Measurements from ENCODE around the gene SIRT4.

The SIRT4 gene

DNA sequence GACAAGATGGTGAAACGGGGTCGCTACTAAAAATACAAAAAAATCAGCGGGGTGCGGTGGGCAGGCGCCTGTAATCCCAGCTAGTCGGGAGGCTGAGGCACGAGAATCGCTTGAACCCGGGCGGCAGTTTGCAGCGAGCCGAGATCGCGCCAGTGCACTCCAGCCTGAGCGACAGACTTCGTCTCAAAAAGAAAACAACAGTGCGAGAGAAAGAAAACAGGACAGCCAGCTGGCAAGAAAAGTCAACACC is 9.8 kb upstream of the SIRT4 start:
- Mint-ChIP-seq H3K9me3 (no peaks in the 10 kb centered on the region), H3K4me1 (peaks cover 13% of the 10 kb centered on the region), H3K4me3 (no peak overlapping the region), H3K36me3 (no peaks in the 10 kb centered on the region), H3K27me3 (peaks cover 33% of the 10 kb centered on the region), H3K27ac (no peak overlapping the region)
- DNase-seq, result no peak
- CTCF ChIA-PET, result interaction anchor here (0.5 to 3.4 kb wide), 5 partner anchors 10 to 1185 kb away, joined by 3 to 30 read pairs (median 4); partner anchors contain the start of gene SIRT4

DNA sequence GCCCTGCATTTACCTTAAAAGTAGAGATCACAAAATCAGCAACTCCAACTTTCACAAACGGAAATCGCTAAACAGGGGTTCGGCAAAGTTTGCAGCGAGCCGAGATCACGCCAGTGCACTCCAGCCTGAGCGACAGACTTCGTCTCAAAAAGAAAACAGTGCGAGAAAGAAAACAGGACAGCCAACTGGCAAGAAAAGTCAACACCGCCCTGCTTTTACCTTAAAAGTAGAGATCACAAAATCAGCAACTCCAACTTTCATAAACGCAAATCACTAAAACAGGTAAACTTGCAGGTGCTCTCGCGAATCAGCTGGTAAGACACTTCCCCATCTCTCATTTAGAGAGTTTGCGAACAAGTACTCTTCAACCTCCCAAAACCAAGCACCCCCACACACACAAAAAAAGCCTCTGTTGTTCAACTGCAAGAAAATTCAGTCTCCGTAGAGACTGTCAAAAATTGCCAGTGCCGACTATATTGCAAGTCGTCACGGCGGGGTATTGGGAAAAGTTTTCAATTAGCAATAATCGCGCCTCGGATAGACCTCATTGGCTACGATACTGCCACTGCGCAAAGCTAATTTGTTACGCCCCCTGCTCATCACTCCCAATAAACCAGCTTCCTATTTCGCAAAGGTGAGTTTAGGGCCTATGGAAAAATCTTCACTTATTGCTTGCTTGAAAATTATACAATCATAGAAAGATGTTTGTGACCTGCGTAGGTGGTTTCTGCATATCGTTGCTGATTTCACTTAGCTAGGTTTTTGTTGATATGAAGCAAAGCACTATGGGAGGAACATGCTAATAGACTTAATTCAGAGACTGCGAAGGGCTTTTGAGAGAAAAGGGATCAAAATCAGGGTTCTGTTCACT is 9.2 kb upstream of the SIRT4 start, which contains the start of gene RNU4-1:
Gene RNU4-1 (minus strand): TSS at position 577 of the 871 bp plus-strand sequence.
- CTCF ChIA-PET, result interaction anchor here (0.5 to 3.4 kb wide), 6 partner anchors 10 to 1184 kb away, joined by 3 to 30 read pairs (median 3); partner anchors contain the start of gene SIRT4
- peak; percentile 81 for DNase-seq
- Mint-ChIP-seq H3K36me3 (no peaks in the 10 kb centered on the region), H3K27ac (no peak within 1 kb of the TSS), H3K4me1 (peaks cover 13% of the 10 kb centered on the region), H3K9me3 (no peaks in the 10 kb centered on the region), H3K4me3 (no peak within 1 kb of the TSS), H3K27me3 (peaks cover 30% of the 10 kb centered on the region)

DNA sequence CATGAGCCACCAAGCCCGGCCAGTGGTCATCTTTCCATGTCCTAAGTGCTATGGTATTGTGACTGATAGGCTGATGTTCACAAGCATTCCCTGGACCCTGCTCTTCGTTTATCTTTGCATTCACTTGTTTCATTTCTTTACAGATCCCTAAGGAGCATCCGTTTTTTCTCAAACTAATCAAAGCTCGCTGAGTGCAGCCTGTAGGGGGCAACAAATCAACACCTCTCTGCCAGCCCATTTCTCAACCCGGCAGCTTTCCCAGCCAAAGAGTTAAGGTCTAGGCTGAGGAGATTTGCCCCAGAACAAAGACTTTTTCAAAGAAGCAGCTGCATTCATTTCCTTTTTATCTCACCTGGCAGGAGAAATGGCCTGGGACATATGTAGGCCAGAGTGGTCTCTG is 12.1 kb downstream of the SIRT4 start:
- Mint-ChIP-seq H3K27me3 (peaks cover 4% of the 10 kb centered on the region), H3K4me3 (no peak overlapping the region), H3K27ac (no peak overlapping the region), H3K9me3 (peaks cover 2% of the 10 kb centered on the region), H3K36me3 (no peaks in the 10 kb centered on the region), H3K4me1 (peaks cover 15% of the 10 kb centered on the region)
- no peak for DNase-seq
- CTCF ChIA-PET, result interaction anchor here (0.6 to 0.8 kb wide), 2 partner anchors 8 to 11 kb away, joined by 3 to 4 read pairs; no protein-coding TSS in a partner anchor

DNA sequence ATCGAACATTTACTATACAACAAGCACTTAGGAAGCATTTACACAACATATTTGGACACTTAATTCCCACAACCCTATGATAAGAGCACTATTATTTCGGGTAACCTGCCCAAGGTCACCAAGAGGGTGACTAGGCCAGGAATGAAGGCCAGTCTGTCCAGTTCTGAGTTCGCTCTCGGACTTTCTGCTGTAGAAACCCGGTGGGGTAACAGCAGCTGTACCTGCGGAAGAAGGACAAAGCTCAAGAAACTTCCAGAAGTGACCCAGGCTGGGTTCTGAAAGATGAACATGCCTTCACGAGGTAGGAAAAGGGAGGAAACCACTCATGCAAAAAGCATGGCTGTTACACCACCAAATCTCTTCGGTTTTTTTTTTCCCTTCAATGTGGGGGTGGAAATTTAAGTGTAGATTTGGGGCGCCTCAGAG is 14.7 kb downstream of the SIRT4 start:
- Mint-ChIP-seq H3K36me3 (no peaks in the 10 kb centered on the region), H3K9me3 (peaks cover 2% of the 10 kb centered on the region), H3K4me1 (peaks cover 15% of the 10 kb centered on the region), H3K27me3 (peaks cover 8% of the 10 kb centered on the region), H3K27ac (peak overlapping the region; percentile 93), H3K4me3 (peak overlapping the region; percentile 83)
- no peak for DNase-seq
- CTCF ChIA-PET, result interaction anchor here (0.9 to 1.7 kb wide), 6 partner anchors 14 to 152 kb away, joined by 3 to 13 read pairs (median 4); partner anchors contain the start of gene SIRT4

DNA sequence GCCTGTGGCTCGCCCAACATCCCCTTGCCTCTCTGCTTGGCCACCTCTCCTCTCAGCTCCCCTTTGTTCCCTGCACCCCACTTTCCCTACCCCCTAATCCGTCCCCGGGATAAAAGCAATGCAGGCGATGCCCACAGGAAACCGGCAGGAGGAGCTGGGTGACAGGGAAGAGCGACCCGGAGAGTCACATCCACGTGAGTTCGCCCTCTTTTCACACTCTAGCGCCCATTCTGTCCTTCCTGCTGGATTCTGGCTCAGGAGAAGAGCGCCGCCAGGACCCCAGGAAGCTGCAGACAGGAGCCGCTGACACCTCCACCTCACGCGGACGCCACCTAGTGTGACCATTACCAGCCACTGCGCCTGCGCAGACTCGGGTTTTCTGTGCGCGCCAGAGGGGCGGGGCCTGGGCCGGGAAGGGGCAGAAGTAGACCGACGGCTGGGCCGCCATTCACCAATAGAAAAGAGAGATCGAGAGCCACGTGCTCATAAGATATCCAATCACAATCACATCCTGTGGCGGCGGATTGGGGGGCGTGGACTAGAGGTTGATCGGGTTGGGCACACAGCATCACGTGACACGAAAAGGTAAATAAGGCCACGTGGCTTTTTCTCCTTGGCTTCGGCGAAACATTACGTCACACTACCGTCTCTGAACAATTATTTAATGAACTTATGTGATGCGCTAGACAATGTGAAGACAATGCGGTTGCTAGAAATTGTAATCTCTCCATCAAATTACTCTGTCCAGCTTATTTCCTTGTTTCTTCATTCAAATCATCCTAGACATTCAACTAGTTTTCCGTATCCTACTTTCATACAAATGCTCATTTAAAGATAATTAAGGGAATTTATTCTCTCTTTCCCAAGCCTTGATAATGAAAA is 15.3 kb downstream of the SIRT4 start:
- Mint-ChIP-seq H3K36me3 (no peaks in the 10 kb centered on the region), H3K27me3 (peaks cover 13% of the 10 kb centered on the region), H3K4me3 (peak overlapping the region; percentile 83), H3K9me3 (peaks cover 2% of the 10 kb centered on the region), H3K4me1 (peaks cover 15% of the 10 kb centered on the region), H3K27ac (peak overlapping the region; percentile 93)
- peak; percentile 100 for DNase-seq
- CTCF ChIA-PET, result interaction anchor here (0.9 to 1.7 kb wide), 6 partner anchors 15 to 152 kb away, joined by 3 to 13 read pairs (median 4); partner anchors contain the start of gene SIRT4

DNA sequence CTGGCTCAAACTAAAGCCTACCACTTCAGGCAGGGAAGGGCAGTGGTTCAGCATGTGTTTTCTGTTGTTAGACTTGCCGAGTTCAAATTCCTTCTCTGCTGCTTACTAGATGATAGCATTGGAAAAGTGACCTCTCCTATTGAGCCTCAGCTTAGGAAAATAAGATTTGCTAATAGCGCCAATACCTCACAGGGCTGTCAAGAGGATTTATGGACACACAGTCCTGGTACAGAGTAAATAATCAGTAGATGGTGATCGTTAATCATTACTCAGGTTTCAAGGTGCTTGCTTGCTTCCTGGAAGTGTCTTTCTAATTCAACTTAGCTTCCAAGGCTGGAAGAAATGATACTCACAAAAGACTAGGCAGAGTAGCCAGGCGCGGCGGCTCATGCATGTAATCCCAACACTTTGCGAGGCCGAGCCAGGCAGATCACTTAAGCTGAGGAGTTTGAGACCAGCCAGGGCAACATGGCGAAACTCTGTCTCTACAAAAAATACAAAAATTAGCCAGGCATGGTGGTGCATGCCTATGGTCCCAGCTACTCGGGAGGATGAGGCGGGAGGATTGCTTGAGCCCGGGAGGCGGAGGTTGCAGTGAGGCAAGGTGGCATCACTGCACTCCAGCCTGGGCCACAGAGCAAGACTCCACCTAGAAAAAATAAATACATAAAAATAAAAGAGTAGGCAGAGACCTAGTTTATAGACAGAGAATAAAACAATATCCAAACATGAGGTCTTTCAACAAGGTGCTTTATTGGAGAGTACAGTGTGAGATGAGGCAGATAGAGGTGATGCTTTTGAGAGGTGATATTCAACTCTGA is 19.5 kb downstream of the SIRT4 start:
- no peaks in the 10 kb centered on the region for H3K36me3 Mint-ChIP-seq
- no peak for DNase-seq
- H3K27me3 Mint-ChIP-seq, result peaks cover 31% of the 10 kb centered on the region
- no peak overlapping the region for H3K27ac Mint-ChIP-seq
- peaks cover 22% of the 10 kb centered on the region for H3K4me1 Mint-ChIP-seq
- H3K4me3 Mint-ChIP-seq, result no peak overlapping the region
- CTCF ChIA-PET, result no interaction called here
- H3K9me3 Mint-ChIP-seq, result peaks cover 2% of the 10 kb centered on the region

DNA sequence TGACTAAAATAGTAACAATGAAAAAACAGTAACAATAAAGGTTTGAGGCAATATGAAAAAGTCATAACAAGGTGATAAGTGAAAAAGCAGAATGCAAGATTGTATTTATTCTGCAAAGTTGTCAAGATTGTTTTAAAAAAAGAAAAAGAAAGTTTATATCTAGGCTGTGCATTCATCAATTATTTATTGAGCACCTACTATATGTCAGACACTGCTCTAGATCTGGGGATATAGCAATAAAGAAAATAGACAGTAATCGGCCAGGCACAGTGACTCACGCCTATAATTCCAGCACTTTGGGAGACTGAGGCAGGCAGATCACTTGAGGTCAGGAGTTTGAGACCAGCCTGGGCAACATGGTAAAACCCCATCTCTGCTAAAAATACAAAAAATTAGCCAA is 21.7 kb downstream of the SIRT4 start:
- CTCF ChIA-PET, result no interaction called here
- Mint-ChIP-seq H3K27ac (no peak overlapping the region), H3K4me3 (no peak overlapping the region), H3K9me3 (no peaks in the 10 kb centered on the region), H3K36me3 (no peaks in the 10 kb centered on the region), H3K4me1 (peaks cover 8% of the 10 kb centered on the region), H3K27me3 (peaks cover 42% of the 10 kb centered on the region)
- no peak for DNase-seq

DNA sequence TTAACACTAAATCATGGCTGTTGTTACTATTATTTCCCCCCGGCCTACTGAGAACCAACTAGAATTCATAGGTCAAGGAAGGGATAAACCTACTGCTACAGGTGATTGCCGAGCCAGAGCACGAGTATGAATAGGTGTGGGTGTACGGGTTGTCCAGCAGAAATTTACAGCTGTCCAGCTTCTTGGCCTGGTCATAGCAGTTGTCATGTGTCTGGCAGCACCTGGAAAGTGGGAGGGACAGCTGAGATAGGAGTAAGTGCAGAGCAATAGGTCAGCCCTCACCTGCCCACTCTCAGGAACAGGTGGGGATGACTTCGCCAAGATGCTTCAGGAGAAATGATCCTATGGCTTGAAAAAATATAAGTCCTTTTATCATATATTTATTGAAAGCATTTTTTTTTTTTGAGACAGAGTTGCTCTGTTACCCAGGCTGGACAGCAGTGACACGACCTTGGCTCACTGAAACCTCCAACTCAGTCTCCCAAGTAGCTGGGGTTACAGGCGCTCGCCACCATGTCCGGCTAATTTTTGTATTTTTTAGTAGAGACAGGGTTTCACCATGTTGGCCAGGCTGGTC is 22.8 kb downstream of the SIRT4 start:
- H3K27ac Mint-ChIP-seq, result peak overlapping the region; percentile 28
- H3K27me3 Mint-ChIP-seq, result peaks cover 45% of the 10 kb centered on the region
- H3K9me3 Mint-ChIP-seq, result no peaks in the 10 kb centered on the region
- no peak overlapping the region for H3K4me3 Mint-ChIP-seq
- CTCF ChIA-PET, result interaction anchor here (0.6 to 1.1 kb wide), 5 partner anchors 97 to 256 kb away, joined by 3 to 4 read pairs (median 3); partner anchors contain the start of gene POP5
- no peaks in the 10 kb centered on the region for H3K36me3 Mint-ChIP-seq
- no peak for DNase-seq
- peaks cover 8% of the 10 kb centered on the region for H3K4me1 Mint-ChIP-seq

DNA sequence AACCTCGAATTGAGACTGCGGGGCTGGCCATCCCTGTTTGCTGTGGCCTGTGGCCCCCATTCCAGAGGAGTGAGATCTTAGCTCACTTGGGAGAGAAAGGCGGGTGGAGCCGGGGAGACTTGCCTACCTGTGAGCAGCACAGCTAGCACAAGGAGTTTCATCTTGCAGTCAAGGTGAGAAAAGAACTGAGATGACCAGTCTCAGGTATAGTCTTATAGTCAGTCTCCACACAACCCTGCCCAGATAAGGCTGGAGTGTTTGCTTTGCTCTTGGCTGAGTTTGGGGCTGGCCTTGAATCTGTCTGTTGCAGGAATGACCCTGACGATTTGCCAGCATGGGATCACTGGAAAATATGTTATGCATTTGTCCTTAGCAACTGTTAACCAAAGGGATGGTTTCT is 25.5 kb downstream of the SIRT4 start, which contains the start of gene PLA2G1B:
Gene PLA2G1B (minus strand): TSS at position 187 of the 400 bp plus-strand sequence. CDS start 26 bp downstream, at position 161.
- CTCF ChIA-PET, result interaction anchor here (0.9 to 1.9 kb wide), 4 partner anchors 26 to 321 kb away, joined by 3 to 14 read pairs (median 4); partner anchors contain the start of gene SIRT4
- no peaks in the 10 kb centered on the region for H3K36me3 Mint-ChIP-seq

DNA sequence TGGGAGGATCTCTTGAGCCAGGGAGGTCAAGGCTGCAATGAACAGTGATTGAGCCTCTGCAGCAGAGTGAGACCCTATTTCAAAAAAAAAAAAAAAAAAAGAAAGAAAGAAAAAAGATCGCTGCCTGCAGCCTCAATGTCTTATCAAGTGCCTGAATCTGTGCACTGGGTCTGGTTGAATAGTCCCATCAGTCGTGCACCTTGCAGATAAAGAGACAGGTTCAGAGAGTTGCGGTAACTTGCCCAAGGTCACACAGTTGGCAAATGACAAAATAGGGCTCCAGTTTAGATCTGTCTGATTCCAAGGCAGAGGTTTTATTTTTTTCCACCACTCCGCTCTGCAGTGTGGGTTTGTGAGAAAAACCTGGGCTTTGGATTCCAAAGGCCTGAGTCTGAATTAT is 26.1 kb downstream of the SIRT4 start:
- CTCF ChIA-PET, result no interaction called here
- peaks cover 8% of the 10 kb centered on the region for H3K4me1 Mint-ChIP-seq
- H3K27ac Mint-ChIP-seq, result no peak overlapping the region
- no peaks in the 10 kb centered on the region for H3K36me3 Mint-ChIP-seq
- no peak for DNase-seq
- no peaks in the 10 kb centered on the region for H3K9me3 Mint-ChIP-seq
- no peak overlapping the region for H3K4me3 Mint-ChIP-seq
- H3K27me3 Mint-ChIP-seq, result peaks cover 52% of the 10 kb centered on the region

More for the DNA sequence above, 25.5 kb downstream of the SIRT4 start, which contains the start of gene PLA2G1B:
- peaks cover 50% of the 10 kb centered on the region for H3K27me3 Mint-ChIP-seq
- no peaks in the 10 kb centered on the region for H3K9me3 Mint-ChIP-seq
- peaks cover 8% of the 10 kb centered on the region for H3K4me1 Mint-ChIP-seq
- H3K4me3 Mint-ChIP-seq, result no peak within 1 kb of the TSS
- H3K27ac Mint-ChIP-seq, result no peak within 1 kb of the TSS
- DNase-seq, result no peak

DNA sequence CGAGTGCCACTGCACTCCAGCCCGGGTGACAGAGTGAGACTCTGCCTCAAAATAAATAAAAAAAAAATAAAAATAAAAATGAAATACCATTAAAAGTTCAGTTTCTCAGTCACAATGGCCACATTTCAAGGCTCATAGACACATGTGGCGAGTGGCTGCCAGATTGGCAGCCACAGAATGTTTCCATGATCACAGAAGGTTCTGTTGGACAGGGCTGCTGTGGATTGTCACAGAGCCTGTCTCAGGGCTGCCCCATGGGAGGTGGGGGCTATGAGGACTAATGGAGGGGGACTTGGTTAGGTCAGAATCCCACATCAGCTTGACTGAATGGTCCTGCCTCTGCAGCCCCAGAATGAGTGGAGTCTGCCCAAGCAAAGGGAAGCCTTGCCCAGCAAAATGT is 29.3 kb downstream of the SIRT4 start:
- H3K27ac Mint-ChIP-seq, result no peak overlapping the region

DNA sequence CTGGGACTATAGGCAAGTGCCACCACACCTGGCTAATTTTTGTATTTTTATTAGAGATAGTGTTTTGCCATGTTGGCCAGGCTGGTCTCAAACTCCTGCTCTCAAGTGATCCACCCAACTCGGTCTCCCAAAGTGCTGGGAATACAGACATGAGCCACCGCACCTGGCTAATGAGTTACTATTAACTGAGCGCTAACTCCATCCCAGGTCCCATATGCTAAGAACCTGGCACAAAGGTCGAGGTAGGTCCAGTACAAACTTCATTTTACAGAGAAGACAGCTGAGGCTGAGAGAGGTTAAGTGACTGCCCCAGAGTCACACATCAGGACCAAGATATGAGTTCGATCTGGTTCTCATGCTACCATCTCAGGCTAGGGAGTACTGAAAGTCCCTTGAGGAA is 29.9 kb downstream of the SIRT4 start:
- H3K36me3 Mint-ChIP-seq, result no peaks in the 10 kb centered on the region
- no peak for DNase-seq
- CTCF ChIA-PET, result interaction anchor here (0.8 kb wide), 1 partner anchor 35 kb away, joined by 4 read pairs; no protein-coding TSS in a partner anchor

More for the DNA sequence above, 29.3 kb downstream of the SIRT4 start:
- no peaks in the 10 kb centered on the region for H3K4me1 Mint-ChIP-seq
- no peak for DNase-seq
- H3K27me3 Mint-ChIP-seq, result peaks cover 47% of the 10 kb centered on the region
- no peak overlapping the region for H3K4me3 Mint-ChIP-seq
- H3K9me3 Mint-ChIP-seq, result peaks cover 6% of the 10 kb centered on the region
- CTCF ChIA-PET, result interaction anchor here (0.8 kb wide), 1 partner anchor 36 kb away, joined by 4 read pairs; no protein-coding TSS in a partner anchor
- H3K36me3 Mint-ChIP-seq, result no peaks in the 10 kb centered on the region

DNA sequence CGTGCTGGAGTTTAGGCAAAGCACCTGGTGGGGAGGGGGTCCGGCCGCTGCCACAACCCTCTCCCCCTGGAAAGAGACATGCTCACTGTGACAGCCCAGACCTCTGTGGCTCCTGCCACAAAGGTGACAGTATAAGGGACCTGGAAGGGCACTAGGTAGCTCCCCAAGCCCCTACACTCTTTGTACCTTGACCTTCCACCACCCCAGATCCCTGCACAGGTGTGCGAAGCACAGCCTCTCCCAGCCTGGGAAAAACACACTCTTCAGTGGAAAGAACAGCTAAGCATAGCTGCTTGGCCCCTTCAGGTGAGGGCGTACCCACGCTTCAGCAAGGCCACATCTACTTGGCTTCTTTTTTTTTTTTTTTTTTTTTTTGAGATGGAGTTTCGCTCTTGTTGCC is 30.4 kb downstream of the SIRT4 start:
- peaks cover 16% of the 10 kb centered on the region for H3K9me3 Mint-ChIP-seq
- H3K27me3 Mint-ChIP-seq, result peaks cover 46% of the 10 kb centered on the region
- H3K27ac Mint-ChIP-seq, result no peak overlapping the region
- no peaks in the 10 kb centered on the region for H3K4me1 Mint-ChIP-seq
- DNase-seq, result no peak
- CTCF ChIA-PET, result no interaction called here
- no peak overlapping the region for H3K4me3 Mint-ChIP-seq
- H3K36me3 Mint-ChIP-seq, result peaks cover 2% of the 10 kb centered on the region

More for the DNA sequence above, 29.9 kb downstream of the SIRT4 start:
- Mint-ChIP-seq H3K4me3 (no peak overlapping the region), H3K27me3 (peaks cover 47% of the 10 kb centered on the region), H3K4me1 (no peaks in the 10 kb centered on the region), H3K27ac (no peak overlapping the region), H3K9me3 (peaks cover 12% of the 10 kb centered on the region)

Data from activated naive CD4-positive, alpha-beta T cell treated with anti-CD3 and anti-CD28 coated beads, Interleukin-2, amount 10 ng/mL, durations not matched to agents 7 days and 5 days (primary cell).